Myocyte (in vitro differentiated cells): Measurements from ENCODE around the gene ENTPD5. TPM values are rescaled to one million over a fixed set of nuclear protein-coding genes. Genes with fewer than 3 reads are reported as not detected.
A peak's percentile ranks its signal among the peaks of the same experiment; 100 is the strongest.
"Not testable (repeated sequence)": the region's sequence is repeated elsewhere in the genome, so short reads cannot be mapped to it uniquely, and the experiment has no call there.

Source experiments
- DNase-seq: peaks from one replicate; pipeline ENCODE4 v3.0.0-alpha.2; 2012; ENCODE audit warnings: low read depth
- total RNA-seq: library from RNA; depleted of rRNA; stranded (reverse); fragments of >200 nt; gene quantifications from 2 replicates; pipeline ENCODE4 v1.2.3, GENCODE V29; 2014

The ENTPD5 gene
- total RNA-seq, 1 donor from 2014 or later = 7.4 TPM

GRCh38 chr14:74005664-74006063 is 13.4 kb downstream of the ENTPD5 start:
- DNase-seq = not testable (repeated sequence)

GRCh38 chr14:73998726-73999125 is 20.4 kb downstream of the ENTPD5 start:
- DNase-seq = no peak

DNA sequence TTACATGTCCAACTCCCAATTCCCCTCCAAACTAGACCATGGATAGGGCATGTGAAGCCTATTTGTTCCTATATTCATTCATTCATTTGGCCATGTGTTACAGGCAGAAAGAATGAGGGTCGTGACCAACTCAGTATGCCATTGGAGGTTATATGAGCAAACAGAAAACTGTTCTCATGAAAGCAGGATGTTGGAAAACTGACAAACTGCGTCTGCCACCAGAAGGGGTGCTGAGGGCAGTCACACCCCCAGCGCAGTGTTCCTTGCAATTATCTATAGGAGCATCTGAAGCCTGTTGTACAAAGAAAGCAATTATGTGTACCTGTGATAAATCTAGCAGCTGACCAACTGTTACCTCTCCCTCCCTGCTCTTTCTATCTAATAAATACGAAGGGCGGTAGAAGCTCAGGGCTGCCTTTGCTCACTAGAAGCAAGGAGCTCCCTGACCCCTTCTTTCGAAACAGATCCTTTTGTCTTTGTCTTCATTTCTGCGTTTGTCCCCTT is 21.1 kb downstream of the ENTPD5 start:
- no peak for DNase-seq

DNA sequence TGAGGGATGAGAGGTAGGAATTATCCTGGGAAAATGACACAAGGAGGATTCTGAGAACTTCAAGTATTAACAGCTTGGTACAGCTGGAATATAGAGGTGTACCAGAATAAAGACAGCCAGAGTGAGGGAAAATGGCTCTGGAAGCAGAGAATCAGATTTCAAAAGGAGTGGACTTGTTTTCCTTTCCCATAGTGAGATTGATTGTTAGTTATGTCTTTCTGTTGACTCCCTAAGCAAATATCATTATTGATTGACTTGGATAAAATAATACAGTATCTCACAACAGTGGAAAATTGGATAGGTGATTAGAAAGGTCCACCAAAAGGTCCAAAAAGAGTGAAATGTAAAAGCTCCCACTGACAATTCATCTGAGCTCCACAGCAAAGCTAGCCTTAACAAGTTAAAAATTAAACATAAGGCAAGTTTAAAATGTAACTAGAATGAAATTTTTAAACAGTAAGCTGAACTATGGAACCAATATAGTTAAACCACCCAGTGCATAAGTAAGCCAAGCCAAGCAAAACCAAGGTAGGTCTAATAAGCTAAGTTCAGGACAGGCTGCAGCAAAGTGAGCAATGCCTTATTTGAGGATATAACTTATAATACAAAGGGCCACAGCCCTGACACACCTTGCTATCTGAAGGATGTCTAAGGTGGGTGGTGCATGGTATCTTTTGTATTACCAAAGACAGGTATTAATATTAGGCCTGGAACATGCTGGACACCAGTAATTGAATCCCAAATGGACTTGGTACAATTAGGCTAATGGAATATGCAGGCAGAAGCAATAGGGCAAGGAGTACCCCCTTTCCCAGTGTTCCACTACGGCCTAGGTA is 21.8 kb downstream of the ENTPD5 start:
- DNase-seq = no peak

DNA sequence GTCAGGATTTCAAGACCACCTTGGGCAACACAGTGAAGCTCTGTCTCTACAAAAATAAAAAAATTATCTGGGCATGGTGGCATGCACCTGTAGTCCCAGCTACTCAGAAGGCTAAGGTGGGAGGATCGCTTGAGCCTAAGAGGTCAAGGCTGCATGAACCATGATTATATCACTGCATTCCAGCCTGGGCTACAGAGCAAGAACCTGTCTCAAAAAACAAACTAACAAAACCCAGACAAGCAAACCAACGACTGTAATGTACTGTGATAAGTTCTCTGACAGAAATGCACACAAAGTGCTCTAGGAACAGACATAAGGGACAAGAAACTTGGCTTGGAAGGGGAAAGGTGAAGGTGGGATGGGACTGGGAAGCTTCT is 22.4 kb downstream of the ENTPD5 start:
- DNase-seq = no peak

GRCh38 chr14:73995977-73996378 is 23.1 kb downstream of the ENTPD5 start:
- DNase-seq = no peak

- DNase-seq = not testable (repeated sequence)
Observed at GRCh38 chr14:73994926-73995325, 24.2 kb downstream of the ENTPD5 start.

GRCh38 chr14:73991092-73991491 is 28.0 kb downstream of the ENTPD5 start:
- no peak for DNase-seq

- DNase-seq = not testable (repeated sequence)
Observed at GRCh38 chr14:73988656-73989055, 30.4 kb downstream of the ENTPD5 start.

DNA sequence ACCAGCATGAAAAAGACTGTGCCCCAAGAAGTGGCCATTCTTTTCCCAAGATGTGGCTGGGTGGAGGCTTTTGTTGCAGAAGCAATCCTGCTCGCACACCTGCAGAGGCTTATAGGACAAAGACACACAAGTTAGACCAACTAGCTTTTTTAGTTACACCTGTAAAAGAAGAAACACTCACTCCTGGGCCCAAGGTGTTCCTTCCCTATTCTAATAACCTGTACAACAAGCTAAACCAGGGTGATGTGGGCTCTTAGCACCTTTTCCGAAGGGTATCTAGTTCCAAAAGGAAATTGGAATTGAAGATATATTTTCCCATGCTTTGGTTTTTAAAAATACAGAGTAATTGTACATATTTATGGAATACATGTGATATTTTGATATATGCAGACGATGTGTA is 31.0 kb downstream of the ENTPD5 start:
- no peak for DNase-seq

DNA sequence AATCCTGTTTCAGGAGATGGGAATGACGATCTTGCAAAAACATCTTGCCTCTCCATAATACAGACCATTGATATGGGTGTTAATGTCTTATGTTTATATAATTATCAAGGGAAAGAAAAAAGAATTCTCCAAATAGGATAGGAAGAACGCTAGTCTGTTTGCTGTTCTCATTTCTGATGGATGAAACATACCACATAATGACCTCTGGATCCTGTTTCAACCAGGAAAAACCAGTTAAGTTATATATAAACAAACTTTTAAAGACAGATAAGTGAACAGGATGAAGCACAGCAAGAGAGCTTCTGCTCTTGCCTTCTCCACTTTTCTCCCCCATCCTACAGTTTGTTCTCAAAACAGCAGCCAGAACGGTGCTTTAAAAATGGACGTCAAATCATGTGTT is 41.2 kb downstream of the ENTPD5 start:
- no peak for DNase-seq

DNA sequence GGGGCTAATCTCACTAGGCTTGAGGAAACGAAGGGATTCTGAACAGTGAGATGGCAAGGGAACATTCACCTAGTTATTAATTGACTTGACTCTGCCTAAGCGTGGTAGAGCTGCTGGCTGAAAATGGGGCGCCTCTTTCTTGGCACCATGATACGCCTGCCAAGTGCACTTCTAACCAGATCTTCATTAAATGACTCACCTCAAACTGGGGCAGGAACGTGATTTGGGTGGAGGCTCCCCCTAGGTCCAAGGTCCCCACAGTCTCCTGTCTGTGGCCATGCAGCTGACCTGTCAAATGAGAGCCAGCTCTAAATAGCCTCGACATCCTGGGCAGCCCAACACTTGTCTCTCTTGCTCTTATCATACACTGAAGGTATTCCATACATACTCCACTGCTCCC is 43.0 kb downstream of the ENTPD5 start:
- DNase-seq = no peak

- DNase-seq = peak; percentile 82
Observed at GRCh38 chr14:73973497-73973896, 45.6 kb downstream of the ENTPD5 start.

DNA sequence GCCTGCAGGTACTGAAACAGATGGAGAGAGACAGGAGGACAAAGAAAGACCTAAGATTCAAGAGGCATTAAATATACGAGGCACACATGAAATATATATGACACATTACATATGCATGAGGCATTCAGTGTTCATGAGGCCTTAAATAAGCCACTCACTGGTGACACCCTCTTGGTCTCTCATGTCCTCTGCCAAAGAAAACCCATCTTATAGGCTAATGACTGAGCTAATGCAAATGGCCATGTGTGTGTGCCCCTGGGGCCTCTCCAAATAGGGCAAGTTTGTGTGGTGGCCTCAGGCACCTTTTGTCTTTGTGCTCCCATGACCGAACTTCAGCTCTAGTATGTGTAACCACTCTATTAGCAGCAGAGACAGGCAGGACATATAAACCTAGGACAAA is 50.2 kb downstream of the ENTPD5 start:
- DNase-seq = no peak

DNA sequence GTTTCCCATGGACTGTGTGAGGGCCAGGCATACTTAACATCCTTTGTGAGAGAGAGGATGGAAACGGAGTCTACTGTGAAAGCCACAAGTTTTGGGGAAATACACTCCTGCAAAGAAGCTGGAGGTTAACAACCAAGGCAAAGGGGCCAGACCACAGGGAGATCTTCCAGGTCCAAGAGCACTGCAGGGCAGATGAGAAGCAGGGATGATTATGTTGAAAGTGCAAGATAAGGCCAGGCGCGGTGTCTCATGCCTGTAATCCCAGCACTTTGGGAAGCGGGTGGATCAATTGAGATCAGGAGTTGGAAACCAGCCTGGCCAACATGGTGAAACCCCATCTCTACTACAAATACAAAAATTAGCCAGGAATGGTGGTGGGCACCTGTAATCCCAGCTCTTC is 53.9 kb downstream of the ENTPD5 start:
- DNase-seq = no peak

- no peak for DNase-seq
Observed at GRCh38 chr14:73961192-73961591, 57.9 kb downstream of the ENTPD5 start.

DNA sequence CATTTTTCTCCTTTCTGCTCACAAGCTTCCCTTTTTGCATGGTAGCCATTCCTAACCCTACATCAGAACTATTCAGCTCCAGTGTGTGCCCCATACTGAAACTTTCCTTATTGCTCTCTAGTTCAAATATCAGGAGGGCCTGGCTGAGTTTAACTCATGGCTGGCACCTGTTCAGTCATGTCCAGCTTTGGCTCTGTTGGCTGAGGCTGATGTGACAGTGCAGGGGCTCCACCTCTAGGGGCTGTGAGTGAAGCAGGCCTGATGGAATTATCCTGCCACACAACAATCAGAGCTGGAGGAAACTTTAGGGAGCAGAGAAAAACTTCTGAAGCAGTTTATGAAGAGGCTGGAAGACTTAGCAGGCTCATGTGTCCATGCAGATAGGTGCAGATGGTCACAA is 60.5 kb downstream of the ENTPD5 start:
- peak; percentile 86 for DNase-seq

GRCh38 chr14:73955674-73956073 is 63.4 kb downstream of the ENTPD5 start:
- no peak for DNase-seq

DNA sequence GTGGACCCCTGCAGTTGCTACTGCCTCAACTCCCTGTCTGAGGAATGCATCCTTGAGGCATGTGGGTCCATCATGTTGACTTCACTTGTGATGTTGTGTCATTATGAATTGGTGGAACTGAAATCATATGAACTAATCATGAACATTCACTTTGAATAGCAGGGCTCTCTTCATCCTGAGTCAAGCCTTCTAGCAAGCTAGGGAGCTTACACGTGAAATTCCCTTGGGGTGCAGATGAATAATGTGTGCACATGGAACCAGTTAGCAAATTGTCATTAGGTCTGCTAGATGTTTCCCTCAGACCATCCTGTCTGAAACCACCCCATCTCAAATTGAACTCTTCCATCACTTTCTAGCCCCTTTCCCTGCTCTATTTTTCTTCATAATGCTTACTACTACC is 65.4 kb downstream of the ENTPD5 start:
- DNase-seq = no peak

GRCh38 chr14:73949752-73950734 is 69.0 kb downstream of the ENTPD5 start, which contains the start of the genes COQ6 and FAM161B:
Gene COQ6 (plus strand): TSS chr14:73950302. CDS start chr14:73950333, 31 bp downstream.
Gene FAM161B (minus strand): TSS chr14:73950094. CDS start chr14:73950026, 68 bp downstream.
- DNase-seq = peak; percentile 99

DNA sequence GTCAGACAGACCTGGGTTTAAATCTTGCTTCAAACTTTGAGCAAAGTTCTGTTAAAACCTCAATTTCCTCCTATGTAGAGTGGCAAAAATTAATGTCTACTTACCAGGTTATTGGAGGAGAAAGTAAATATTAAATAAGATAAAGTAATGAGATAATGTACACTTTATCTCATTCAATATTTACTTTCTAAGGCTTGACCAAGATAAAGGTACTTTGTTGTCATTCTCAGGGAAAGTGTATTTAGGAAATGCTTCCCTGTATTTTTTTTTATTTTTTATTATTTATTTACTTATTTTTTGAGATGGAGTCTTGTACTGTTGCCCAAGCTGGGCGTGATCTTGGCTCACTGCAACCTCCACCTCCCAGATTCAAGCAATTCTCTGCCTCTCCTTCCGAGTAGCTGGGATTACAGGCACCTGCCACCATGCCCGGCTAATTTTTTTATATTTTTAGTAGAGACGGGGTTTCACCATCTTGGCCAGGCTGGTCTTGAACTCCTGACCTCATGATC is 73.9 kb downstream of the ENTPD5 start:
- DNase-seq = no peak
